NCI-H1694 treated with DMSO at 0.1 percent for 48 hours (cell line): ENCODE data around the gene CHKB.

Source experiments
- DNase-seq: peaks from one replicate; lab custom pipeline; 2025; lab: John Stamatoyannopoulos, UW

The CHKB gene

GRCh38 chr22:50599816-50600455 is 17.3 kb upstream of the CHKB start:
- no peak for DNase-seq

- DNase-seq = no peak
Observed at GRCh38 chr22:50597097-50597496, 14.4 kb upstream of the CHKB start.

- no peak for DNase-seq
Observed at GRCh38 chr22:50595189-50595588, 12.5 kb upstream of the CHKB start.

GRCh38 chr22:50587407-50587806 is 4.8 kb upstream of the CHKB start:
- DNase-seq = no peak

- DNase-seq = no peak
Observed at GRCh38 chr22:50586416-50586815, 3.8 kb upstream of the CHKB start.

GRCh38 chr22:50585781-50586180 is 3.1 kb upstream of the CHKB start:
- DNase-seq = no peak

GRCh38 chr22:50585238-50585637 is 2.6 kb upstream of the CHKB start:
- DNase-seq = no peak

- DNase-seq = no peak
Observed at GRCh38 chr22:50584106-50585096, 1.8 kb upstream of the CHKB start.

GRCh38 chr22:50583294-50583861 is 729 bp upstream of the CHKB start:
- DNase-seq = no peak

GRCh38 chr22:50581950-50582492 is 628 bp downstream of the CHKB start:
- peak; percentile 3 for DNase-seq

GRCh38 chr22:50581031-50581949 is 1.4 kb downstream of the CHKB start:
- no peak for DNase-seq

- DNase-seq = no peak
Observed at GRCh38 chr22:50579752-50580151, 2.9 kb downstream of the CHKB start.

- no peak for DNase-seq
Observed at GRCh38 chr22:50578776-50579310, 3.8 kb downstream of the CHKB start.

- DNase-seq = no peak
Observed at GRCh38 chr22:50577987-50578775, 4.5 kb downstream of the CHKB start, which contains the start of gene CPT1B. Gene CPT1B (minus strand): TSS chr22:50578427. CDS start chr22:50577915, 512 bp downstream.

- DNase-seq = no peak
Observed at GRCh38 chr22:50577697-50577986, 5.0 kb downstream of the CHKB start.

GRCh38 chr22:50576806-50577696 is 5.6 kb downstream of the CHKB start:
- no peak for DNase-seq

GRCh38 chr22:50576070-50576469 is 6.6 kb downstream of the CHKB start:
- peak; percentile 7 for DNase-seq

GRCh38 chr22:50575426-50575941 is 7.2 kb downstream of the CHKB start:
- DNase-seq = no peak

GRCh38 chr22:50574383-50574755 is 8.3 kb downstream of the CHKB start:
- DNase-seq = no peak
